Activated effector memory CD4-positive, alpha-beta T cell treated with Interleukin-2 at 50 U/mL for 16 hours (primary cell): Measurements from ENCODE around the gene ZBTB7A.

ENCODE experiments used
- DNase-seq: peaks from one replicate; pipeline ENCODE4 v3.0.0-alpha.2; 2020

The ZBTB7A gene

DNA sequence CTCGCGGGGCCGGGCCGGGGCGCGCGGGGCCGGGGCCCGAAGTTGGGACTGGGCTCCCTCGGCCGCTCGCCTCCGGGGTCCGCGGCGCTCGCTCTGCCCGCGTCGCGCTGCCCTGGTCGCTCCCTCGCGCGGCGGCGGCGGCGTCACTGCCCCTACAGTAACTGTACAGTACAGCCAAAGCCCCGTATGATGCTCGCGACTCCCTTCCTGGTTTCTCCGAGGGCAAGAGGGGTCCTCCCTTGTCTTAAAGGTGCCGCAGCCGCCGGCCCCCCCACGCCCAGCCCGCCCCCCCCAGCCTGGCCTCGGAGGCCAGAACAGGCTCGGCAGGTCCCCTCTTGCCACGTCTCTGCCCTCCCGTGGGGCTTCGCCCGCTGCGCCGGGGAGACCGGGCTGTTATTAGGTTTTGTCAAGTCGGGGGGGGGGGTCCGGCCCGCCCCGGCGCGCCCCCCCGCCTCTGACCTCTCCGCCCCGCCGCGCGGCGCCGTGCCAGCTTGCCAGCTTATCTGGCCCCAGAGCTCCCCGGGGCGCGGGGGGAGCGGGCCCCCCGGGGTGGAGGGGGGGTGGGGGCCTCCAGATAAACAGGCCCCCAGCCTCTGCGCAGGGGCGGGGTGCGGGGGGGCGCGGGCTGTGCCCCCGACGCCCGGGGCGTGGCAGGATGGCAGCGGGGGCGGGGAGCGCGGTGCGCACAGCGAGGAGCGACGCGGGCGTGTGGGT, at the start of gene ZBTB7A:
TSS of gene ZBTB7A (minus strand) at position 218 of the 714 bp plus-strand sequence. CDS start 11,667 bp downstream, outside the sequence.
- peak; percentile 77 for DNase-seq

DNA sequence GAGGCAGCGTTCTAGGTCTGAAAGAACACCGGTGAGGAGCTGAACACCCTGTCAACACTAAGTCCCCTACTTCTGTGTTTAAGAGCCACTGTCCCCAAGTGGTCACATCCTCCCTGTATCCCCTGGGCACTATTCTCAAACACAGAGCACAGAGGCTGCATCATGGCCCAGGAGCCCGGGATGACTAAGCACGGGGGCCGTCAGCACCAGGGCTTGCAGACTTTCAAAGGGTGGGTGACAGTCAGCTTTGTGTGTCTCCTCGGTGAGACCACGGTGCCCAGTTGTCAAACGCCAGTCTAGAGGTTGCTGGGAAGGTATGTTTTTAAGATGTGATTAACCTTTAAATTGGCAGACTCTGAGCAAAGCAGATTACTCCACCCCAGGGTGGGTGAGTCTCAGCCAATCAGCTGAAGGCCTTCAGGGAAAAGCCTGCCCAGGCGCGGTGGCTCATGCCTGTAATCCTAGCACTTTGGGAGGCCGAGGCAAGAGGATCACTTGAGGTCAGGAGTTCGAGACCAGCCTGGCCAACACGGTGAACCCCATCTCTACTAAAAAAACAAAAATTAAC, 49.2 kb upstream of the ZBTB7A start:
- DNase-seq = no peak

- peak; percentile 55 for DNase-seq
These were observed 48.5 kb upstream of the ZBTB7A start for GRCh38 chr19:4115050-4115817.

DNA sequence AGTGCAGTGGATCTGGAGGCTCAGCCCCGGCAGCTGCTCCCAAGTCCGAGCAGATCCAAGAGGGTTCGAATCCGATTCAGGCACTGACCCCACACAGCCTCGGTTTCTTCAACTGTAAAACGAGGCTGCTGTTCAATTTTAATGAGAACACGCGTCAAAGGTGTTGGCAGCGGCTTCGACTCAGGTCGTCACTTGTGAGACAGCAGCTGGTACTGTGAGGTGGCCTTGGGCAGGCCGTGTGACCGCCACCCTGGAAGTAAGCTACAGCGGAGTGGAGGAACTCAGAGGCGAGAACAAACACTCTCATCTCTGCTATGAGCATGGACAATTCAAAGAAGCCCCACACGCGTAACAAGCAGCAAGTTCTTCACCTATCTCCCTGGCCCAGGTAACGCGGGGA, 47.5 kb upstream of the ZBTB7A start:
- no peak for DNase-seq

- no peak for DNase-seq
These were observed 46.8 kb upstream of the ZBTB7A start for GRCh38 chr19:4113398-4114088.

- no peak for DNase-seq
These were observed 45.7 kb upstream of the ZBTB7A start for GRCh38 chr19:4112367-4112766.

DNA sequence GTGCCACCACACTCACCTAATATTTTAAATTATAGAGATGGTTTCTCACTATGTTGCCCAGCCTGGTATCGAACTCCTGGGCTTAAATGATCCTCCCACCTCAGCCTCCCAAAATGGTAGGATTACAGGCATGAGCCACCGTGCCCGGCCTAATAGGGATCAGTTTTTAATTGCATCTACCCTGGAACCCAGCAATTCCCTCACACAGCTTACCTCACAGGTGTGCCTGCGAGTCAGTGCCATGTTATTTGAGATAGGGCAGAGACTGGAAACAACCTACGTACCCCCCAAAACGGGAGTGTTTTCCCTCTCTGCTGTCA, 42.9 kb upstream of the ZBTB7A start:
- DNase-seq = no peak

- peak; percentile 55 for DNase-seq
These were observed 42.3 kb upstream of the ZBTB7A start for GRCh38 chr19:4108767-4109625.

GRCh38 chr19:4103080-4103433, 36.4 kb upstream of the ZBTB7A start:
- DNase-seq = no peak

- no peak for DNase-seq
These were observed 35.8 kb upstream of the ZBTB7A start for GRCh38 chr19:4102339-4103079.

DNA sequence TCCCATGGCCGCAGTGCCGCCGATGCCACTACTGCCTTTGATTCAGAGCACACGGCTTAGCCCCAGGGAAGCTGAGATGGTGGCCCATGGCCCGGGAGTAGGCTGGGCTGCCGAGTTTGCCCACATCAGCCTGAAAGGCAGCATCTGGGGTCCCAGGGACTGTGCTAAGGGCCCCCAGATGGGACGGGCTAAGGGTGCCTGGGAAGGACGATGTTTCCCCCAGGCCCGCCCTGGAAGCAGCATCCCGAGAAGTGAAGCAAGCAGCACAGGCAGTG, 34.7 kb upstream of the ZBTB7A start:
- DNase-seq = no peak

DNA sequence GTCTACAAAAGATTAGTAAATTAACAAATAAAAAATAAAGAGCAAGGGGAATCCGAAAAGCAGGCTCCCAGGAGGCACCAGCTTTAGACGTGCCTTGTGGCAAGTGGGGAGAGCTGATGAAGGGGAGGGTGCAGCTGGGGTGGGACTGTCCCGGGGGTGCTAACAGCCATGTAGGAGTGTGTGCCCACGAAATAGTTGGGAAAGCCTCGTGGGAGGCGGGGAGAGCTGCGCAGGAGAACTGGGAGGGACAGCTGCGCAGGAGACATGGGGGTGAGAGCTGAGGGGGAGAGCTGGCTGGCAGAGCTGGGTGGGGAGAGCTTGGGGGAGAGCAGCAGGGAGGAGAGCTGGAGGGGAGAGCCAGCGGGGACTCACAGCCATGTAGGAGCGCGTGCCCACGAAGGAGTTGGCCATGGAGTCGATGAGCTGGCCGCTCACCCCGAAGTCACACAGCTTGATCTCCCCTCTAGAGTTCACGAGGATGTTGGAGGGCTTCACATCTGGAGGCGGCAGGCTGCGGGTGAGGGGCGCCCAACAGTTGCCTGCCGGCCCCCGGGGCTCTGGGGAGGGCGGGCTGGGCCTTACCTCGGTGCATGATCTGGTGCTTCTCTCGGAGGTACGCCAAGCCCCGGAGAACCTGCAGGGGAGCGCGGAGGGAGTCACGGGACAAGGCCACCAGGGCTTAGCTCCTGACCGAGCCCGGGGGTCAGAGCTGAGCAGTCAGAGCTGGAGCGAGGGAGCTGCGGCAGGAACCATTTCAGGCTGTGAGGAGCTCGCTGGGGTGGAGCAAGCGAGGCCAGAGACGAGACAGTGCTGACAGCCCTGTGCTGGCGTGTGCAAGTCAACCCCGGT, 34.2 kb upstream of the ZBTB7A start:
- DNase-seq = no peak

DNA sequence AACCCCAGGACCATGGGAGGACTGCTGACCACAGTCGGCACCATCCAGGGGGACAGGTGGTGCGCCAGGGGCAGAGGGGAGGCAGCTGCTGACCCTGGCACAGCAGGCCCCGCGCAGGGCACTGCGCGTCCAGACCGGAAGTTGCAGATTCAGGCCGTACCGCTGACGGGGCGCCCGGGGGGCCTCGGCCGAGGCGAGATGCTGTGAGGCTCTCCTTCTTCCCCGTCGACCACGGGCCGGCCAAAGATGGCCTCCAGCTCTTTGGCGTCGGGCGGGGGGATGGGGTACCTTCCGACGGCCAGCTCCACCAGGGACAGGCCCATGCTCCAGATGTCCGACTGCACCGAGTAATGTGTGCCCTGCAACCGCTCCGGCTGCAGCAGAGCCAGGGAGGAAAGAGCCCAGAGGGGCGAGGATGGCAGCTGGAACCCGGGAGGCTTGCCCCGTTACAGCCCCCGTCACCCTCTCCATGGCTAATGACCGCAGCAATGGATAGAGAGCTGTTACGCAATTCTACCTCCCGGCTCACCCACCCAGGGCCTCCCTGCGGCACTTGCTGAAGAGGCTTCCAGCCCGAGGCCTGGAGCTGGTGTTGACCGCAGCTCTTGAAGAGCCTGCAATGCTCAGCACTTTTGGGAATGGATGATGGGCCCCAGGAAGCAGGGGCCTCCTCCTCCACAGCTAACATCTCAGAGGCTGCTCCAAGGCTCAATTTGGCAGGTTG, 32.5 kb upstream of the ZBTB7A start:
- no peak for DNase-seq

DNA sequence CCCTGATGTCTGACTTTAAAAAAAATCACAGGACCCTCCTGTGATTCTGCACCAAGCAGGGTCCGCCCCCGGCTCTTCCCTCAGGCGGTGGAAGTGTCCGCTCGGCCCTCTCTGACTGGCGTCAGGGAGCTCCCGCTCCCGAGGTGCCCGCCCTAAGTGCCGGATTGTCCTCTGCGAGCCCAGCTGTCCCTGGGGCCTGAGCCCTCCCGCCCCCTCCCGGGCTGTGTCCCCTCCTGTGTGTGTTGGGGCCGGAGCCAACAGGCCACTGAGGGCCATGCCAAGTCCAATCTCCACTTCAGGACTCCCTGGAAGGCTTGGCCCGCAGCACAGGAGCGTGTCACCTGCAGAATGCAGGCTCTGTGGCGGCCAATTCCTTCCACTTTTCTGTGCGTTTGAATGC, 31.8 kb upstream of the ZBTB7A start:
- DNase-seq = no peak

- DNase-seq = no peak
These were observed 30.8 kb upstream of the ZBTB7A start for GRCh38 chr19:4097501-4097900.

DNA sequence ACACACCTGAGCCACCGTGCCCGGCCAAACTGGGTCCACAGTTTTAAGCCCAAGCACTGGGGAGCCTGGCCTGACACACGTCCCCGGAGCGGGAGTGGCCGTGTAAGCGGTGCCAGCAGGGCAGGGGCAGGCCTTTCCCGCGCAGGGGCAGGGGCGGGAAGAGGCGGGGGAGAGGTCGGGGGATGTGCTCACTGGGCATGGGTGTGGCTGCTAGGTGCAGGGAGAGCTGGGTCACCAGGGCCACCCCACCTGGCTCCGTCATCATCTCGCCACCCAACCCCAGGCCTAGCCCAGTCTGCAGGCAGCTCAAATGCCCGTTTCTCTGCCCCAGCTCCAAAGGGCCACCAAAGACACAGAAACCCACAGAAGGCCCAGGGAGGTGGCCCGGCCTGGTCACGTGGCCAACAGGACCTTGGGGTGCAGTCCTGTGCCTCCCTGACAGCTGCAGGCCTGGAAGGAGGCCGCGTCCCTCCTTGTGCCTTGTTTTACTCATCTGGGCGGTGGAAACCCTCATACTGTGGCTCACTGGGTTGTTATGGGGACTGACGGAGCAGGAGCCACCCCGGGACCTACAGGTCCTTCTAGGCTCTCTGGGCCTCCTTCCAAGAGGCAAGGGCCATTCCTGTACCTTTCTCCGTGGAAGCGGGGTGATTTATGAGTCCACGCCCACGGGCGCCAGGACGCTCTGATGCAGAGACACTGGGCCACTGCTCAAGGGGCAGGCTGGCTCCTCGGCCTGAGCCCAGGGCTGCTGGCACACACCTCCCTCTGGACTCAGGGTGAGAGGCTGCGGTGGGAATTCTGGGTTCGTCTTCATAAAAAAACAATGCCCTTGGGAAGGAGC, 29.6 kb upstream of the ZBTB7A start:
- DNase-seq = no peak

DNA sequence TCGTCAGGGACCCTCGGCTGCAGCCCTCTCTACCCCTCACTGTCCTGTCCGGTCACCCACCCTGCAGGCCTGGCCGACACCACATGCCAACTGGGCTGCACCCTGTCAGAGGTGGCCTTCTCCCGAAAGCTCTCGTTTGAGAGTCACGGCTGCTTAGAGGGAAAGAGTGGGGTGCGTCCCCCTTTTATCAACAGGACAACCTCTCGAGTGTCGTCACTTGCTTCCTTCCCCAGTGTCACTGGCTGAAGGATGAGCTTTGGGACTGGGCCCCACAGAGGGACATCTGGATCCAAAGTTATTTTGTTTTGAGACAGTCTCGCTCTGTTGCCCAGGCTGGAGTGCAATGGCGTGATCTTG, 28.8 kb upstream of the ZBTB7A start:
- no peak for DNase-seq

DNA sequence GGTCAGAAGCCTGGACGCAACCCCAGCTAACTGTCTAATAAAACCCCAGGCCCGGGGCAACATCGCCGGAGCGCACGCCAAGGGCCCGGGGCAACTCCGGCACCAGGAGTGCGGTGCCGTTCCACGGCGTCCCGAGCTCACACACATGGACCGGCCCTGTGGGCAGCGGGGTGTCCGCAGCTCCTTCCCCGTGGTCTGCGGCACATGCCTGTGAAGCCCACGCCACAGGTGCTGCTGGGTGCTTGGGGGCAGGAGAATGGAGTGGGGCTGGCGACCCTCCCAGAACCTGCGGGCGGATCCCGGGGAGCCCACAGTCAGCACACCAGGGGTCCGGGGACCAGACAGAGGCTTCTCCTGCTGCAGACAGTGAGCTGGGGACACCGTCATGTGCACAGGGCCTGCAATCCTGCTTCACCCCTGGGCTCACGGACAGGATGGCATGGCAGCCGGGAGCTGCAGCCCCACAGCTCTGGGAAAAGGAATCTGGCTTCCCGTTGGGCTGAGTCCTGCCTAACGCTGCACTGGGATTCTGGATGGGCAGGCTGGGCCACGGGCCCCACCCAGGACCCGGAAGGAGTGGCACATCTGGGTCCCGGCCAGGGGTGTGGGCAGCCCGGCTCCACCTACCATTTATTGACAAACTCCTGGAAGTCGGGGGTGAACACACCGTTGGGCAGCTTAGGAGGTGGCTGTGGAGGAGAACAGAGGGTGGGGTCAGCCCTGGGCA, 28.2 kb upstream of the ZBTB7A start:
- no peak for DNase-seq

- DNase-seq = no peak
These were observed 27.6 kb upstream of the ZBTB7A start for GRCh38 chr19:4094291-4094690.
